HCT116 (cell line): ENCODE data around the gene RPL37A. TPM values are rescaled to one million over a fixed set of nuclear protein-coding genes. Genes with fewer than 3 reads are reported as not detected.

Experiments used
- ATAC-seq: fragments of 200-7000 bp; cut with Tn5 transposase; 2 replicates; pipeline ENCODE4 v1.9.1; 2020; ENCODE audit warnings: mild to moderate bottlenecking, moderate library complexity
- BruUV-seq: library from RNA; stranded (reverse); fragments of 400-500 nt; replicated peaks from 2 replicates; lab custom pipeline; 2021; lab: Mats Ljungman, UMichigan
- CTCF ChIA-PET: fragments of 300-600 bp; sonication (Branson Sonifier 250); formaldehyde crosslinking; loops from one replicate; lab custom pipeline; 2021; ENCODE audit warnings: antibody characterized with exemption; lab: Charles Lee
- POLR2A ChIA-PET: fragments of 300-600, 350-600 bp; sonication (Branson Sonifier 250); formaldehyde crosslinking; loops from one replicate; lab custom pipeline; 2021; ENCODE audit warnings: antibody characterized with exemption; lab: Charles Lee
- RAD21 ChIA-PET, 2 experiments: fragments of 300-600 bp; sonication (Branson Sonifier 250); formaldehyde crosslinking; loops; one replicate each; lab custom pipeline; 2023; ENCODE audit warnings: low total read pairs in 2 of 2; ENCODE audit not compliant: uncharacterized antibody in 2 of 2, unreplicated experiment in 2 of 2, low non-redundant PET in 1 of 2; lab: Charles Lee
- DNase-seq: peaks from one replicate; pipeline ENCODE4 v3.0.0-alpha.2; 2010; ENCODE audit warnings: low read depth, low spot score
- H2AFZ ChIP-seq: fragments of 200-600 bp; shearing (Covaris generic), sonication (generic); 2 replicates; pipeline ENCODE4 v1.6.1; 2017; ENCODE audit warnings: low read depth, mixed run types, mixed read lengths, antibody characterized with exemption, low read length; ENCODE audit not compliant: poor library complexity, severe bottlenecking
- H3K27ac ChIP-seq: 2 replicates; pipeline ENCODE4 v1.5.1; 2012; ENCODE audit warnings: low read depth, low read length
- H3K27me3 ChIP-seq: fragments of 200-600 bp; sonication (generic); 2 replicates; pipeline ENCODE4 v1.6.1; 2016; ENCODE audit warnings: mixed run types, low read length, mixed read lengths; ENCODE audit not compliant: insufficient read depth
- H3K36me3 ChIP-seq, 2 experiments: fragments of 200-500 bp in 1 of 2; fragments of 200-600 bp in 1 of 2; sonication (Bioruptor generic) in 1 of 2; sonication (generic) in 1 of 2; 2 replicates each; pipeline versions ENCODE4 v1.5.1 to v1.6.1; 2014 to 2016; ENCODE audit warnings: low read length in 2 of 2, inconsistent platforms in 1 of 2, mixed read lengths in 1 of 2, mixed run types in 1 of 2; ENCODE audit not compliant: insufficient read depth in 2 of 2, control insufficient read depth in 1 of 2
- H3K4me1 ChIP-seq, 2 experiments: fragments of 200-600 bp in 1 of 2; sonication (generic) in 1 of 2; 2 replicates each; pipeline versions ENCODE4 v1.5.1 to v1.6.1; 2012 to 2017; ENCODE audit warnings: low read length in 2 of 2, inconsistent platforms in 1 of 2, mild to moderate bottlenecking in 1 of 2, mixed read lengths in 1 of 2, mixed run types in 1 of 2, moderate library complexity in 1 of 2; ENCODE audit not compliant: insufficient read depth in 2 of 2, control insufficient read depth in 1 of 2
- H3K4me2 ChIP-seq: fragments of 200-600 bp; sonication (generic); 2 replicates; pipeline ENCODE4 v1.6.1; 2017; ENCODE audit warnings: mixed run types, low read length, mixed read lengths
- H3K4me3 ChIP-seq, 2 experiments: fragments of 200-600 bp in 1 of 2; sonication (generic) in 1 of 2; replicated peaks in 1 of 2; 2 replicates each; pipeline ENCODE4 v1.5.1; 2011 to 2016; ENCODE audit warnings: low read length in 2 of 2, control low read depth in 1 of 2, low read depth in 1 of 2, mild to moderate bottlenecking in 1 of 2, mixed read lengths in 1 of 2, mixed run types in 1 of 2
- H3K79me2 ChIP-seq: fragments of 200-600 bp; sonication (generic); 2 replicates; pipeline ENCODE4 v1.6.1; 2017; ENCODE audit warnings: mild to moderate bottlenecking, mixed run types, low read length, moderate library complexity, mixed read lengths; ENCODE audit not compliant: insufficient read depth
- H3K9ac ChIP-seq: fragments of 200-600 bp; sonication (generic); 2 replicates; pipeline ENCODE4 v1.6.1; 2016; ENCODE audit warnings: low read length, mixed read lengths
- H3K9me2 ChIP-seq: fragments of 200-600 bp; sonication (generic), shearing (Covaris generic); 2 replicates; pipeline ENCODE4 v1.6.1; 2017; ENCODE audit warnings: mixed run types, mild to moderate bottlenecking, moderate library complexity; ENCODE audit not compliant: insufficient read depth
- H3K9me3 ChIP-seq, 2 experiments: fragments of 200-500 bp in 1 of 2; fragments of 200-600 bp in 1 of 2; sonication (Bioruptor generic) in 1 of 2; sonication (generic) in 1 of 2; 2 replicates each; pipeline ENCODE4 v1.6.1; 2014 to 2017; ENCODE audit warnings: low read length in 2 of 2, mixed read lengths in 2 of 2, inconsistent platforms in 1 of 2, low read depth in 1 of 2, mild to moderate bottlenecking in 1 of 2, mixed run types in 1 of 2, moderate library complexity in 1 of 2; ENCODE audit not compliant: control insufficient read depth in 1 of 2, insufficient read depth in 1 of 2
- H4K20me1 ChIP-seq: fragments of 200-600 bp; sonication (generic), shearing (Covaris generic); 2 replicates; pipeline ENCODE4 v1.6.1; 2017; ENCODE audit warnings: mixed run types, mild to moderate bottlenecking, moderate library complexity; ENCODE audit not compliant: insufficient read depth
- CEBPB ChIP-seq: IDR thresholded peaks from 2 replicates; pipeline ENCODE4 v1.6.1; 2012; ENCODE audit warnings: low read depth
- EGR1 ChIP-seq: IDR thresholded peaks from 2 replicates; pipeline ENCODE4 v1.6.1; 2012; ENCODE audit warnings: low read depth
- ELF1 ChIP-seq: IDR thresholded peaks from 2 replicates; pipeline ENCODE4 v1.6.1; 2012; ENCODE audit warnings: low read depth, borderline replicate concordance
- POLR2AphosphoS5 ChIP-seq: IDR thresholded peaks from 2 replicates; pipeline ENCODE4 v1.6.1; 2011; ENCODE audit warnings: mild to moderate bottlenecking, low read depth, low read length, moderate library complexity
- SIN3A ChIP-seq: IDR thresholded peaks from 2 replicates; pipeline ENCODE4 v1.6.1; 2012; ENCODE audit warnings: low read depth
- intact Hi-C: fragments of 100-400 bp; cut with micrococcal nuclease; formaldehyde crosslinking; loops from 2 replicates; pipeline ENCODE4 v1.10.0; 2022
- total RNA-seq: library from RNA; stranded (reverse); gene quantifications from one replicate; pipeline ENCODE4 v1.2.1, GENCODE V29; 2021; ENCODE audit not compliant: unreplicated experiment

Gene RPL37A
- total RNA-seq, 1 experiment from 2014 or later, result 3,018 TPM

DNA sequence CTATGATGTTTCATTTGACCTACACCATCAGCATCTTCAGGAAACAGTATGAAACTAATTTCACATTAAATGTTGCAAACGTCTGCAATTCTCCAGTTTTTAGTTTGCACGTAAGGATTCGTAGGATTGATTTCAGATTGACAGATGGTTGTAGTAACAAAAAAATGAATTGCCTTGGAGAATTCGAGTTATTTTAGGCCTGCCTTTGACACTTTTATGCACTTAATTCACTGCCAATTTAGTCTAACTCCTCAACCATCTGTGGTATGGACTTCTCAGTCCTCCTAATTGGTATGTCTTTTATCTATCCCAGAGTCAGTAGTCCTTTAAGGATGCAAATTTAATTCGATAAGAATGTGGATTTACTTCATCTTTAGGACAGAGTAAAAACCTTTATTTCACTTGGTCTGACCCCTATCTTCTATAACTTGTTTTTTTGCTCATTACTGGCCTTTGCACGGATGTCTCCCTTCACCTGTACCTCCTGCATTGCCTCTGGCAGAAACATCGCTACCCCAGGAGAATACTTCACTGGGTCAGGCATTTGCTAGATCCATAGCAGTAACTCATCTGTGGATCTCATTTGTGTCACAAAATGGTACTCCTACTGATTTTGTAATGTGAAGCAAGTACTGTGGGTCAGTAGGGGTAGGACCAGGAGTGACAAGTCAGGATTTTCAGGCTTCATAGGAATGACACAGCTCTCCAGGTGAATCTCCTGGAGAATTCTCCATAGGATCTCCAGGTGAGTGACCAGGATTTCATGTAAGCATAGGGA lies 3.9 kb downstream of the RPL37A start:
- DNase-seq (no peak), ATAC-seq (no peak)
- H3K4me3 ChIP-seq, result no peak overlapping the region
- H4K20me1 ChIP-seq, result peaks cover 50% of the 10 kb centered on the region; the same call in 1 of the 2 replicates
- peaks cover 53 to 65% of the 10 kb centered on the region in 2 experiments for H3K36me3 ChIP-seq
- ChIA-PET RAD21 (no interaction called here), POLR2A (no interaction called here), CTCF (no interaction called here)
- intact Hi-C loops, result loop anchor here (5.0 kb wide), 1 partner anchor 390 kb away; no protein-coding TSS in a partner anchor
- no peaks in the 10 kb centered on the region for H3K9me3 ChIP-seq
- H3K9ac ChIP-seq, result no peak overlapping the region
- no TSS peak for BruUV-seq
- H3K4me2 ChIP-seq, result no peak overlapping the region
- H2AFZ ChIP-seq, result no peak overlapping the region
- no peaks in the 10 kb centered on the region for H3K9me2 ChIP-seq
- no peak overlapping the region for H3K27ac ChIP-seq
- peaks cover 4 to 15% of the 10 kb centered on the region in 2 experiments; a peak in 3 of 4 replicates for H3K4me1 ChIP-seq
- no peak for TF ChIP-seq ELF1
- peak; percentile 55 for TF ChIP-seq SIN3A
- TF ChIP-seq POLR2AphosphoS5, result 0 out of 2 replicates have a peak, but pooled peaks have one; percentile 26
- peaks cover 61% of the 10 kb centered on the region for H3K79me2 ChIP-seq
- no peaks in the 10 kb centered on the region for H3K27me3 ChIP-seq

DNA sequence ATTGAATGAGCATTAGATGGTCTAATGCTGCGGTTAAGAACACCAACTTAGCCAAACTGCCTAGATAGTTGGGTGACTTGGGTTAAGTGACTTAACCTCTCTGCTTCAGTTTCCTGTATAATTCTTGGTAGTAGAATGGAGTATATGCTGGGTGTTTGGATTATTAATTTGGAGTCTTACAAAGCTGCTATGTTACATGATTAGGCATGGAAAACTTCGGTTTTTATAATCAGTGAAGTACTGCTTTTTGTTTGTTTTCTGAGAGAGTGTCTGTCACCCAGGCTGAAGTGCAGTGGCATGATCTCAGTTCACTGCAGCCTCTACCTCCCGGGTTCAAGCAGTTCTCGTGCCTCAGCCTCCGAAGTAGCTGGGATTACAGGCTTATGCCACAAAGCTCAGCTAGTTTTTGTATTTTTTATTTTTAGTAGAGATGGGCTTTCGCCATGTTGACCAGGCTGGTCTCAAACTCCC lies 4.5 kb downstream of the RPL37A start:
- H4K20me1 ChIP-seq, result peaks cover 54% of the 10 kb centered on the region; the same call in 1 of the 2 replicates

More for the DNA sequence above, 4.5 kb downstream of the RPL37A start:
- H3K79me2 ChIP-seq, result peaks cover 55% of the 10 kb centered on the region
- H3K9me2 ChIP-seq, result no peaks in the 10 kb centered on the region
- H3K9ac ChIP-seq, result no peak overlapping the region
- no peak for ATAC-seq
- BruUV-seq, result no TSS peak
- no peak overlapping the region for H3K4me2 ChIP-seq
- ChIA-PET POLR2A (no interaction called here), CTCF (no interaction called here), RAD21 (no interaction called here)
- DNase-seq, result no peak
- H3K27ac ChIP-seq, result no peak overlapping the region
- TF ChIP-seq CEBPB, result peak; percentile 9; the same call in 1 of the 2 replicates
- TF ChIP-seq SIN3A, result peak; percentile 57; the same call in 1 of the 2 replicates
- TF ChIP-seq EGR1, result no peak
- no peaks in the 10 kb centered on the region for H3K27me3 ChIP-seq
- peaks cover 4 to 10% of the 10 kb centered on the region in 2 experiments; a peak in 3 of 4 replicates for H3K4me1 ChIP-seq
- H3K36me3 ChIP-seq, result peaks cover 53 to 65% of the 10 kb centered on the region in 2 experiments
- H2AFZ ChIP-seq, result no peak overlapping the region
- intact Hi-C loops, result loop anchor here (5.0 kb wide), 1 partner anchor 391 kb away; no protein-coding TSS in a partner anchor
- H3K9me3 ChIP-seq, result no peaks in the 10 kb centered on the region
- no peak overlapping the region for H3K4me3 ChIP-seq
